HepG2 (cell line): ENCODE results near the gene GPR137. TPM values are rescaled to one million over a fixed set of nuclear protein-coding genes. Genes with fewer than 3 reads are reported as not detected.

Source experiments
- ARNT ChIP-seq: fragments of 450-650 bp; IDR thresholded peaks from 2 replicates; pipeline ENCODE4 v1.6.1; 2017
- ATF3 ChIP-seq: sonication (generic); formaldehyde crosslinking; IDR thresholded peaks from 2 replicates; pipeline ENCODE4 v1.4.0; 2020; ENCODE audit warnings: missing genetic modification reagents
- CCAR2 ChIP-seq: fragments of 200-400 bp; formaldehyde crosslinking; optimal IDR thresholded peaks from 2 replicates; pipeline ENCODE3; 2018; ENCODE audit warnings: low read depth, mild to moderate bottlenecking, low read length, moderate library complexity
- CHCHD3 ChIP-seq: sonication (generic); formaldehyde crosslinking; IDR thresholded peaks from 2 replicates; pipeline ENCODE4 v1.8.0; 2022; ENCODE audit warnings: mild to moderate bottlenecking, missing genetic modification reagents, moderate library complexity
- EP300 ChIP-seq, 3 experiments: sonication (generic) in 1 of 3; formaldehyde crosslinking in 1 of 3; IDR thresholded peaks; 2 replicates each; pipeline versions ENCODE4 v1.5.1 to v1.6.1; 2011 to 2020; ENCODE audit warnings: low read depth in 2 of 3, low read length in 2 of 3, borderline replicate concordance in 1 of 3, improper control_type of control experiment in 1 of 3, mild to moderate bottlenecking in 1 of 3, missing genetic modification reagents in 1 of 3, moderate library complexity in 1 of 3
- ESRRA ChIP-seq: sonication (generic); formaldehyde crosslinking; IDR thresholded peaks from 2 replicates; pipeline ENCODE4 v1.5.1; 2020; ENCODE audit warnings: mild to moderate bottlenecking, low read depth, missing genetic modification reagents
- HOXA3 ChIP-seq: sonication (generic); formaldehyde crosslinking; IDR thresholded peaks from 2 replicates; pipeline ENCODE4 v1.5.0; 2020; ENCODE audit warnings: missing genetic modification reagents
- IRF9 ChIP-seq: sonication (generic); formaldehyde crosslinking; IDR thresholded peaks from 2 replicates; pipeline ENCODE4 v1.8.0; 2022; ENCODE audit warnings: missing genetic modification reagents, mild to moderate bottlenecking, borderline replicate concordance
- MAFK ChIP-seq, 2 experiments: IDR thresholded peaks in 1 of 2; conservative IDR thresholded peaks in 1 of 2; 2 replicates each; pipeline ENCODE4 v1.6.1; 2011; ENCODE audit warnings: improper control_type of control experiment in 2 of 2, low read length in 2 of 2
- NCOA1 ChIP-seq: sonication (generic); formaldehyde crosslinking; IDR thresholded peaks from 2 replicates; pipeline ENCODE4 v1.9.0; 2021; ENCODE audit warnings: missing genetic modification reagents
- RCOR2 ChIP-seq: IDR thresholded peaks from 2 replicates; pipeline ENCODE4 v1.6.1; 2016; ENCODE audit warnings: missing biosample characterization, missing genetic modification reagents
- RNF2 ChIP-seq: fragments of 450-650 bp; conservative IDR thresholded peaks from 2 replicates; pipeline ENCODE4 v1.6.1; 2016; ENCODE audit warnings: low read depth
- SP4 ChIP-seq: sonication (generic); formaldehyde crosslinking; IDR thresholded peaks from 2 replicates; pipeline ENCODE4 v1.8.1; 2023; ENCODE audit warnings: mild to moderate bottlenecking, missing genetic modification reagents
- ZBTB39 ChIP-seq: sonication (generic); formaldehyde crosslinking; IDR thresholded peaks from 2 replicates; pipeline ENCODE4 v1.5.0; 2020; ENCODE audit warnings: missing genetic modification reagents
- ZFP36 ChIP-seq: fragments of 150-350 bp; IDR thresholded peaks from 2 replicates; pipeline ENCODE4 v1.6.1; 2018; ENCODE audit warnings: borderline replicate concordance, low read length, low read depth; ENCODE audit not compliant: partially characterized antibody
- ZGPAT ChIP-seq: IDR thresholded peaks from 2 replicates; pipeline ENCODE4 v1.6.1; 2016; ENCODE audit warnings: mild to moderate bottlenecking
- ZNF274 ChIP-seq: sonication (generic); formaldehyde crosslinking; IDR thresholded peaks from 2 replicates; pipeline ENCODE4 v1.5.1; 2020; ENCODE audit warnings: mild to moderate bottlenecking, missing genetic modification reagents
- ZNF280D ChIP-seq: sonication (generic); formaldehyde crosslinking; IDR thresholded peaks from 2 replicates; pipeline ENCODE4 v1.5.1; 2020; ENCODE audit warnings: mild to moderate bottlenecking, missing genetic modification reagents
- ZNF3 ChIP-seq: IDR thresholded peaks from 2 replicates; pipeline ENCODE4 v1.7.0; 2017; ENCODE audit warnings: inconsistent platforms
- ZNF569 ChIP-seq: sonication (generic); formaldehyde crosslinking; IDR thresholded peaks from 2 replicates; pipeline ENCODE4 v1.5.0; 2020; ENCODE audit warnings: mild to moderate bottlenecking, missing genetic modification reagents, moderate library complexity, borderline replicate concordance
- ZNF616 ChIP-seq: sonication (generic); formaldehyde crosslinking; IDR thresholded peaks from 2 replicates; pipeline ENCODE4 v1.5.0; 2020; ENCODE audit warnings: low read depth, mild to moderate bottlenecking, missing genetic modification reagents
- ZNF879 ChIP-seq: sonication (generic); formaldehyde crosslinking; IDR thresholded peaks from 2 replicates; pipeline ENCODE4 v1.8.1; 2023; ENCODE audit warnings: missing genetic modification reagents
- polyA plus RNA-seq, 8 experiments: library from polyadenylated mRNA; depleted of rRNA in 3 of 8; stranded (reverse) in 7 of 8; unstranded in 1 of 8; fragments of >200 nt; fragmentation: Illumina TruSeq in 4 of 8; extraction: Trizol in 4 of 8; gene quantifications; 2 replicates each; pipeline versions ENCODE4 v1.2.1 to v1.2.3, GENCODE V29; 2011 to 2016; ENCODE audit warnings: low read depth in 4 of 8, missing spikeins in 1 of 8, mixed read lengths in 1 of 8; ENCODE audit not compliant: insufficient read depth in 1 of 8
- total RNA-seq, 5 experiments: library from RNA; depleted of rRNA; stranded (reverse); fragments of >200 nt; fragmentation: Illumina TruSeq; extraction: Trizol; gene quantifications; 2 replicates each; pipeline ENCODE4 v1.2.3, GENCODE V29; 2016; ENCODE audit warnings: low read depth in 1 of 5

The GPR137 gene
- total and polyA plus RNA-seq, 2 of the 13 experiments (the other 11 are each of a cell fraction or from before 2014, with no cell fraction given), result 8.5 to 13.2 TPM

- TF ChIP-seq ZNF569 (CRISPR knock-in tag) (no peak), ARNT (no peak), ZFP36 (no peak), ZNF616 (CRISPR knock-in tag) (no peak), ZNF280D (CRISPR knock-in tag) (no peak), ZNF274 (CRISPR knock-in tag) (0 out of 2 replicates have a peak, but pooled peaks have one; percentile 26), IRF9 (no peak), MAFK (conservative IDR thresholded peaks at IDR 0.05 in 1 of 2, IDR thresholded peaks at IDR 0.05 in 1 of 2; ENCODE audit: low read length in 2 of 2) (no peak), ZGPAT (CRISPR knock-in tag) (peak; percentile 65), NCOA1 (CRISPR knock-in tag) (no peak), CCAR2 (no peak), ZNF879 (no peak), RCOR2 (CRISPR knock-in tag) (no peak), ZBTB39 (CRISPR knock-in tag) (no peak), ATF3 (no peak), ESRRA (CRISPR knock-in tag) (peak; percentile 66; the same call in 1 of the 2 replicates), CHCHD3 (CRISPR knock-in tag) (no peak), ZNF3 (no peak), SP4 (CRISPR knock-in tag) (0 out of 2 replicates have a peak, but pooled peaks have one; percentile 35), HOXA3 (peak; percentile 46; the same call in 1 of the 2 replicates), EP300 (IDR thresholded peaks at IDR 0.05; ENCODE audit: low read depth in 2 of 2, low read length in 2 of 2) (0 out of 4 replicates have a peak, but pooled peaks of 1 of the 2 experiments have one; percentile 10), EP300 (CRISPR knock-in tag; IDR thresholded peaks at IDR 0.05; ENCODE audit: borderline replicate concordance) (no peak), RNF2 (no peak)
Measured at GRCh38 chr11:64237484-64237951, 48.1 kb upstream of the GPR137 start (continued).
